ENCODE data around the gene TNFRSF6B. TPM values are rescaled to one million over a fixed set of nuclear protein-coding genes. Genes with fewer than 3 reads are reported as not detected.

The TNFRSF6B gene
- total RNA-seq, 1 donor from 2014 or later: not detected

- no peak overlapping the region for H3K4me3 Mint-ChIP-seq (ENCODE audit: unreplicated experiment)
- no peaks in the 10 kb centered on the region for H3K9me3 Mint-ChIP-seq (ENCODE audit: unreplicated experiment)
- no peak for TF ChIP-seq CTCF (IDR thresholded peaks at IDR 0.05; ENCODE audit: unreplicated experiment)
- peaks cover 12% of the 10 kb centered on the region for H3K27me3 Mint-ChIP-seq (ENCODE audit: unreplicated experiment)
- H3K4me1 Mint-ChIP-seq (ENCODE audit: unreplicated experiment): peaks cover 4% of the 10 kb centered on the region
- H3K36me3 Mint-ChIP-seq (ENCODE audit: low read depth, unreplicated experiment): peaks cover 4% of the 10 kb centered on the region
- peak; percentile 8 for DNase-seq (ENCODE audit: low spot score)
- H3K27ac Mint-ChIP-seq (ENCODE audit: unreplicated experiment): no peak overlapping the region
Measured at GRCh38 chr20:63697868-63698545, 1.6 kb downstream of the TNFRSF6B start.

- DNase-seq (ENCODE audit: low spot score): peak; percentile 4
- H3K4me1 Mint-ChIP-seq (ENCODE audit: unreplicated experiment): peaks cover 4% of the 10 kb centered on the region
- H3K4me3 Mint-ChIP-seq (ENCODE audit: unreplicated experiment): no peak overlapping the region
- no peaks in the 10 kb centered on the region for H3K9me3 Mint-ChIP-seq (ENCODE audit: unreplicated experiment)
- H3K27ac Mint-ChIP-seq (ENCODE audit: unreplicated experiment): no peak overlapping the region
- H3K27me3 Mint-ChIP-seq (ENCODE audit: unreplicated experiment): peaks cover 10% of the 10 kb centered on the region
- no peak for TF ChIP-seq CTCF (IDR thresholded peaks at IDR 0.05; ENCODE audit: unreplicated experiment)
- H3K36me3 Mint-ChIP-seq (ENCODE audit: low read depth, unreplicated experiment): peaks cover 1% of the 10 kb centered on the region
Measured at GRCh38 chr20:63698739-63699465, 2.5 kb downstream of the TNFRSF6B start.

GRCh38 chr20:63699466-63700198 is 3.2 kb downstream of the TNFRSF6B start:
- H3K27me3 Mint-ChIP-seq (ENCODE audit: unreplicated experiment): peaks cover 10% of the 10 kb centered on the region
- no peak for TF ChIP-seq CTCF (IDR thresholded peaks at IDR 0.05; ENCODE audit: unreplicated experiment)
- peaks cover 4% of the 10 kb centered on the region for H3K4me1 Mint-ChIP-seq (ENCODE audit: unreplicated experiment)
- no peak for DNase-seq (ENCODE audit: low spot score)
- H3K27ac Mint-ChIP-seq (ENCODE audit: unreplicated experiment): no peak overlapping the region
- no peak overlapping the region for H3K4me3 Mint-ChIP-seq (ENCODE audit: unreplicated experiment)
- H3K36me3 Mint-ChIP-seq (ENCODE audit: low read depth, unreplicated experiment): no peaks in the 10 kb centered on the region
- no peaks in the 10 kb centered on the region for H3K9me3 Mint-ChIP-seq (ENCODE audit: unreplicated experiment)

- no peak for TF ChIP-seq CTCF (IDR thresholded peaks at IDR 0.05; ENCODE audit: unreplicated experiment)
- Mint-ChIP-seq H3K4me3 (ENCODE audit: unreplicated experiment) (peak overlapping the region; percentile 31), H3K9me3 (ENCODE audit: unreplicated experiment) (no peaks in the 10 kb centered on the region), H3K27me3 (ENCODE audit: unreplicated experiment) (peaks cover 14% of the 10 kb centered on the region), H3K27ac (ENCODE audit: unreplicated experiment) (no peak overlapping the region), H3K4me1 (ENCODE audit: unreplicated experiment) (peaks cover 4% of the 10 kb centered on the region), H3K36me3 (ENCODE audit: low read depth, unreplicated experiment) (peaks cover 6% of the 10 kb centered on the region)
- no peak for DNase-seq (ENCODE audit: low spot score)
Measured at GRCh38 chr20:63700199-63701050, 4.0 kb downstream of the TNFRSF6B start.

Measured in endothelial cell (in vitro differentiated cells).